MCF 10A (cell line): ENCODE results near the gene LHX2. TPM values are rescaled to one million over a fixed set of nuclear protein-coding genes. Genes with fewer than 3 reads are reported as not detected.
"Not testable (repeated sequence)": the region's sequence is repeated elsewhere in the genome, so short reads cannot be mapped to it uniquely, and the experiment has no call there.

Experiments used
- BruUV-seq: library from RNA; stranded (reverse); fragments of 400-500 nt; replicated peaks from 2 replicates; lab custom pipeline; 2021; lab: Mats Ljungman, UMichigan
- CTCF ChIA-PET: fragments of 300-600 bp; sonication (Branson Sonifier 250); formaldehyde crosslinking; extraction: SDS; loops from one replicate; lab custom pipeline; 2021; ENCODE audit warnings: antibody characterized with exemption, inconsistent platforms; lab: Yijun Ruan, JAX
- POLR2A ChIA-PET: fragments of 300-600, 350-650 bp; sonication (Branson Sonifier 250); formaldehyde crosslinking; extraction: SDS; loops from one replicate; lab custom pipeline; 2020; ENCODE audit warnings: antibody characterized with exemption, inconsistent platforms; lab: Yijun Ruan, JAX
- DNase-seq: peaks from one replicate; pipeline ENCODE4 v3.0.0-alpha.2; 2018; ENCODE audit not compliant: unreplicated experiment
- H3K27ac Mint-ChIP-seq: one replicate; pipeline ENCODE4 v1.8.0; 2022; ENCODE audit warnings: mild to moderate bottlenecking, low read depth, mixed read lengths; ENCODE audit not compliant: unreplicated experiment
- H3K27me3 Mint-ChIP-seq: one replicate; pipeline ENCODE4 v1.8.0; 2022; ENCODE audit warnings: mixed read lengths; ENCODE audit not compliant: insufficient read depth, unreplicated experiment
- H3K36me3 Mint-ChIP-seq: one replicate; pipeline ENCODE4 v1.8.0; 2022; ENCODE audit warnings: mild to moderate bottlenecking, moderate library complexity, mixed read lengths; ENCODE audit not compliant: insufficient read depth, unreplicated experiment
- H3K4me1 Mint-ChIP-seq: one replicate; pipeline ENCODE4 v1.8.0; 2022; ENCODE audit warnings: mixed read lengths; ENCODE audit not compliant: insufficient read depth, unreplicated experiment
- H3K4me3 Mint-ChIP-seq: one replicate; pipeline ENCODE4 v1.8.0; 2022; ENCODE audit warnings: mild to moderate bottlenecking, moderate library complexity, mixed read lengths; ENCODE audit not compliant: unreplicated experiment
- H3K9me3 Mint-ChIP-seq: one replicate; pipeline ENCODE4 v1.8.0; 2022; ENCODE audit warnings: mixed read lengths; ENCODE audit not compliant: unreplicated experiment
- intact Hi-C: fragments of 100-400 bp; cut with micrococcal nuclease; formaldehyde crosslinking; loops from 2 replicates; pipeline ENCODE4 v1.14.1; 2022
- total RNA-seq: library from RNA; stranded (reverse); gene quantifications from 2 replicates; pipeline ENCODE4 v1.2.3, GENCODE V29; 2022
- TF ChIP-seq, protein P1 (sequence below): fragments of 200-600 bp; IDR thresholded peaks from one replicate; pipeline ENCODE4 v1.8.0; 2022; ENCODE audit warnings: antibody characterized with exemption, mild to moderate bottlenecking; ENCODE audit not compliant: unreplicated experiment

Gene LHX2
- total RNA-seq, 1 experiment from 2014 or later = 0.63 TPM

DNA sequence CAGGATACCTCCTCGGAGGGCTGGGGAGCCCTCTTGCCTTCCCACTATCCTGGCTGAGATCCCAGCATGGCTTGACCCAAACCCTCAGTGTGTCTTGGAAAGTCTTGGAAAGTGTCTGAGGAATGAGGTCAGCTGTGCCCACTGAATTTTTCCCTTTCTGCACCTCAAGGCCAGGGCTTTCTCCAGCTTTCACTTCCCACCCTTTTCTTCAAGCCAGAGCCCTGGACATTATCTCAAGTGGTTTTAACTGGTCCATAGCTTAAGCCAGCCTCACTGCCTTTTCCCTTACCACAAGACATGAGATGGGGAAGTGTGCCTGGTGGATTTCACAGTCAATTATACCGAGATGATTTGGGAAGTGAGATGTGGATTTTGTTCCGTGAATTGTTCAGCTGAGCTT lies 35.7 kb upstream of the LHX2 start:
- H3K4me3 Mint-ChIP-seq = no peak overlapping the region

DNA sequence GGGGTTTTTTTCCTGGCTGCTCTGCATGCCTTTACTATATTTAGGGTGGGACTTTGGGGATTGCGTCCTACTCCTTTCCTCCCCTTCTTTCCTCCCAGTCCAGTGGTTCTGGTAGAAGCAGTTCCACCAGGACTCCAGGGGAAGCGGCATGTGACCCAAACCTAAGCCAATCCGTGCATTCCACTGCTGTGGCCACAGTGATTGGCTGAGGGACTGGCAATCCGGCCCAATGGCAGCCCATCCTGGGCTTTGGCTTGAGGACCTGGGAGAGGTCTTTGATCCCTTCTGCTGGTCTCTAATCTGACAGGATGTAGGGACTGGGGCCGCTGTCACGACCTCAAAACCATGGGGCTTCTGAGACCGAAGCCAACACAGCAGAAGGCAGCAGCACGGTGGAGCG lies 35.0 kb upstream of the LHX2 start:
- BruUV-seq, H3K9me3 Mint-ChIP-seq, CTCF ChIA-PET, H3K36me3 Mint-ChIP-seq, H3K27ac Mint-ChIP-seq, DNase-seq, intact Hi-C loops, H3K4me3 Mint-ChIP-seq, H3K4me1 Mint-ChIP-seq: not testable (repeated sequence)
- H3K27me3 Mint-ChIP-seq = peaks cover 38% of the 10 kb centered on the region
- POLR2A ChIA-PET = interaction anchor here (1.2 kb wide), 1 partner anchor 22 kb away, joined by 3 read pairs; no protein-coding TSS in a partner anchor

More for the DNA sequence above, 35.7 kb upstream of the LHX2 start:
- TF ChIP-seq, protein P1, sequence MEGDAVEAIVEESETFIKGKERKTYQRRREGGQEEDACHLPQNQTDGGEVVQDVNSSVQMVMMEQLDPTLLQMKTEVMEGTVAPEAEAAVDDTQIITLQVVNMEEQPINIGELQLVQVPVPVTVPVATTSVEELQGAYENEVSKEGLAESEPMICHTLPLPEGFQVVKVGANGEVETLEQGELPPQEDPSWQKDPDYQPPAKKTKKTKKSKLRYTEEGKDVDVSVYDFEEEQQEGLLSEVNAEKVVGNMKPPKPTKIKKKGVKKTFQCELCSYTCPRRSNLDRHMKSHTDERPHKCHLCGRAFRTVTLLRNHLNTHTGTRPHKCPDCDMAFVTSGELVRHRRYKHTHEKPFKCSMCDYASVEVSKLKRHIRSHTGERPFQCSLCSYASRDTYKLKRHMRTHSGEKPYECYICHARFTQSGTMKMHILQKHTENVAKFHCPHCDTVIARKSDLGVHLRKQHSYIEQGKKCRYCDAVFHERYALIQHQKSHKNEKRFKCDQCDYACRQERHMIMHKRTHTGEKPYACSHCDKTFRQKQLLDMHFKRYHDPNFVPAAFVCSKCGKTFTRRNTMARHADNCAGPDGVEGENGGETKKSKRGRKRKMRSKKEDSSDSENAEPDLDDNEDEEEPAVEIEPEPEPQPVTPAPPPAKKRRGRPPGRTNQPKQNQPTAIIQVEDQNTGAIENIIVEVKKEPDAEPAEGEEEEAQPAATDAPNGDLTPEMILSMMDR = no peak
- Mint-ChIP-seq H3K4me1 (no peaks in the 10 kb centered on the region), H3K27ac (no peak overlapping the region), H3K27me3 (peaks cover 31% of the 10 kb centered on the region), H3K36me3 (no peaks in the 10 kb centered on the region), H3K9me3 (no peaks in the 10 kb centered on the region)
- ChIA-PET CTCF (interaction anchor here (0.6 kb wide), 1 partner anchor 10 kb away, joined by 3 read pairs; no protein-coding TSS in a partner anchor), POLR2A (interaction anchor here (1.2 kb wide), 1 partner anchor 21 kb away, joined by 3 read pairs; no protein-coding TSS in a partner anchor)
- BruUV-seq = no TSS peak
- intact Hi-C loops = no loop called here
- DNase-seq = no peak

DNA sequence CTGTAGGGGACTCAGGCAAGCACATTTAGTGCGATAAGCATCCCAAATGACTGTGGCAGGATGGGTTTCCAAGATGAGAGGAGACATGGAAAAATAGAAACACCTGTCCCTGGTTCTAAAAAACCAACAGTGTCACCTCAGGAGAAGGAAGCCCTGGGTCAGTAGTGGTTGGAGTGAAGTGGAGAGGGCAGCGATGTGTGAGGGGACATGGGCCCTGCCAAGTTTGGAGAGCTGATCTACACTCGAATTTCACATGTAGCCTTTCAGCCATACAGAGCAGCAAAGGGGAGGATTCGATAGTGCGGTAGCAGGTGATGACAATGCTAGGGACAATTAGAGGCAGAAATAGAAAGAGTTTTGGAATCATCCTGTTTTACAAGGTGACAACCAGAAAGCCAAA lies 32.6 kb upstream of the LHX2 start:
- BruUV-seq = no TSS peak
- H3K4me3 Mint-ChIP-seq = no peak overlapping the region
- H3K27ac Mint-ChIP-seq = no peak overlapping the region
- no peaks in the 10 kb centered on the region for H3K9me3 Mint-ChIP-seq
- ChIA-PET POLR2A (no interaction called here), CTCF (no interaction called here)
- no peak for DNase-seq
- TF ChIP-seq, protein P1 = no peak
- intact Hi-C loops = no loop called here
- H3K27me3 Mint-ChIP-seq = peaks cover 43% of the 10 kb centered on the region
- no peaks in the 10 kb centered on the region for H3K36me3 Mint-ChIP-seq
- H3K4me1 Mint-ChIP-seq = no peaks in the 10 kb centered on the region

DNA sequence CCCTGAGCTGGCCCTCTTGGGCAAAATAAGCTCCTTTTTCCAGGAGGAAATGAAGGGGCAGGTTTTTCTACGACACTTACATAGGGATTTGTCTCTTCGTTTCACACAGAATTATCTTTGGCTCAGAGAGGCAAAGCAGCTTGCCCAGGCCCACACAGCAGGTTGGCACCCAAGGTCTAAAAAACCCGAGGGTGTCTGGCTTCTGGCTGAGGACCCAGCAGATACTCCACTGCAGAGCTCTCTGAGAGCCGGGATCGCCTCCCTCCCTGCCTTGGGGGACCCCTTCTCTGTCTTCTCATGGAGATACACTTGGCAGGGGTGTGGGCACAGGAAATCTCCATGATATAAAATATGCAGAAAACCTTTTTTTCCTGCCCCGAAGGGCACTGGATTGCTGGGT lies 29.0 kb upstream of the LHX2 start:
- Mint-ChIP-seq H3K27ac (no peak overlapping the region), H3K36me3 (no peaks in the 10 kb centered on the region), H3K9me3 (no peaks in the 10 kb centered on the region), H3K4me3 (no peak overlapping the region), H3K27me3 (peaks cover 59% of the 10 kb centered on the region), H3K4me1 (no peaks in the 10 kb centered on the region)
- POLR2A ChIA-PET = interaction anchor here (0.5 kb wide), 1 partner anchor 35 kb away, joined by 3 read pairs; no protein-coding TSS in a partner anchor
- no TSS peak for BruUV-seq
- intact Hi-C loops = no loop called here
- DNase-seq = no peak
- TF ChIP-seq, protein P1 = no peak
- CTCF ChIA-PET = no interaction called here
